Stimulated activated CD8-positive, alpha-beta memory T cell treated with anti-CD3 and anti-CD28 coated beads, Interleukin-2, amount 100 ng/mL, for 1 hour (primary cell): ENCODE measurements around the gene ACAP2.

Experiments
- DNase-seq, 2 donors: peaks; one replicate each; pipeline ENCODE4 v3.0.0-alpha.2; 2020; ENCODE audit warnings: low read depth in 2 of 2

Gene ACAP2

GRCh38 chr3:195260280-195260905 lies 182.4 kb downstream of the ACAP2 start:
- peak in 1 of 2 donors; percentile 6 for DNase-seq

DNA sequence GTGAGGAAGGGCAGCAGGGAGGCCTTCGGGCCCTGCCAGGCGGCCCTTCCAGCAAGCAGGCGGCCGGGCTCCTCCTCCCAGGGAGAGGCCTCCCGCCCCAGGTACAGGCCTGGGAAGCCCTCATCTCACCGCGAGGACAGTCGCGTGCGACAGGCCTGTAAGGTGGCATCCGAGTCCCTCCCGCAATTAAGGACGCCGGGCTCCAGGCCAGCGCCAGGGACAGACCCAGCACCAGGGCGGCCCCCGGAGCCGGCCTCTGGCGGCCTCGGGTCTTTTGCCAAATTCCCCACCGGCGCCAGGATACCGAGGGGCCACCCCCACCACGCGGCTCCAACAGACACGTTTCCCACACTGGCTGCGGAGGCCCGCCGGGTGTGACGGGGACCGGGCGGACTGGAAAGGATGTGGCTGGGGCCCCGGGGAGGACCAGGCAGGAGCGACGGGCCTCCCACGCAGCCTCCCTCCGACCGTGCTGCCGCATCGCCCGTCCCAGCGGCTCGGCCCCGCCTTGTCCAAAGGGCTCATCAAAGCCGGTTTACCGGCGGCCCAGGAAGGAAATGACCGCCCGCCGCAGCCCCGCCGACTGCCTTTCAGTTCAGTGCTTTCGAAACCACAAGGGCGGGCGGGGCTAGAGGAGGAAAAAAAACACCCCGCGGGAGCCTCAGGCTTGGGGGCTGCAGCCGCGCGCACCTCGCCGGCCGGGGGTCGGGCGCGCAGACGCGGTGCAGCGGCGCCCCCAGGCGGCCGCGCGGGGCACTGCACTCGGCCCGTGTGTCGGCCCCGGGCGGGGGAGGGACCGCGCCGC lies 183.1 kb downstream of the ACAP2 start:
- peak; percentile 79 to 85 for DNase-seq

- no peak for DNase-seq
Measured at GRCh38 chr3:195259154-195259474, 183.7 kb downstream of the ACAP2 start.

GRCh38 chr3:195258449-195259153 lies 184.2 kb downstream of the ACAP2 start:
- DNase-seq: no peak

DNA sequence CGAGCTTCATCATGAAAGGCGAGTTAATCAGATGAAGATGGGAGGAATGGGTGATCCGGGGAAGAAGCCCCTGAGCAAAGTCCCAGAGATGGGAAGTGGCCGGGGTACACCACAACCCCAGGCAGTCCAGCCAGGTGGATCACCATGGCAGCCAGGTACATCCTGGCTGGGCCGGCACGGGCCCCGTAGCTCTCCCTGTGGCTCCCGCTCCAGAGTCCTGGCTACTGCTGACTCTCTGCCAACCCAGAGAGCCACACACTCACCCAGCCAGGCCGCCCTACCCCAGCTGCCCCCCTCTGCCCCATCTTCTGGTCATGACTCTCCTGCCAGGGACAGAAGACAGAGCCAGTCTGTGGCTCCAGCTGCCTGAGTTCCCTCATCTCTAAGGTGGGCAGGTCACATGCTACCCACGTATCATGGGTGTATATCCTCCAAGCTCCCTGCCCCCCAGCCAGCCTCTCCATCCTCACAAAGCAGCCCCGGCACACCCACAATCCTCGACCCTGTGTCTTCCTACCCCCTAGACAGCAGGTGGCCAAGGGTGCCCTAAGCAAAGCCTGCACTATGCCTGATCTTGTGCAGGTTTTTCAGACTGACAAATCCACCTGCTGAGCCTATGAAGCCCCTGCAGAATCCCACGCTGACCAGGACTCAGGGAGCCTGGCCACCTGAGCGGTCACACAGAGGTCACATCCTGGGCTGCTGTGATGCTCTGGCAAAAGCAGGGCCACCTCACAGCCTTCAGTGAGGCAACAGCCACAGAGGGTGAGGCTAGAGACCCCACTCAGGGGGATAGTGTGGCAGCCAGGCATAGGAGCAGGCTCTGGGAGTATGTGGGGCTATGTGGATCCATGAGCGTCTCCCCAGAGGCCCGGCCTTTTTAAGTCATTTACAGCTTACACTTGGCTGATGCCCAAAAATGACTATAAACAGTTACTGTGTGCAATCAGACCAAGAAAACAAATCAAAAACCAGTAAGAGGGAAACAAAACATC lies 185.1 kb downstream of the ACAP2 start:
- no peak for DNase-seq

DNA sequence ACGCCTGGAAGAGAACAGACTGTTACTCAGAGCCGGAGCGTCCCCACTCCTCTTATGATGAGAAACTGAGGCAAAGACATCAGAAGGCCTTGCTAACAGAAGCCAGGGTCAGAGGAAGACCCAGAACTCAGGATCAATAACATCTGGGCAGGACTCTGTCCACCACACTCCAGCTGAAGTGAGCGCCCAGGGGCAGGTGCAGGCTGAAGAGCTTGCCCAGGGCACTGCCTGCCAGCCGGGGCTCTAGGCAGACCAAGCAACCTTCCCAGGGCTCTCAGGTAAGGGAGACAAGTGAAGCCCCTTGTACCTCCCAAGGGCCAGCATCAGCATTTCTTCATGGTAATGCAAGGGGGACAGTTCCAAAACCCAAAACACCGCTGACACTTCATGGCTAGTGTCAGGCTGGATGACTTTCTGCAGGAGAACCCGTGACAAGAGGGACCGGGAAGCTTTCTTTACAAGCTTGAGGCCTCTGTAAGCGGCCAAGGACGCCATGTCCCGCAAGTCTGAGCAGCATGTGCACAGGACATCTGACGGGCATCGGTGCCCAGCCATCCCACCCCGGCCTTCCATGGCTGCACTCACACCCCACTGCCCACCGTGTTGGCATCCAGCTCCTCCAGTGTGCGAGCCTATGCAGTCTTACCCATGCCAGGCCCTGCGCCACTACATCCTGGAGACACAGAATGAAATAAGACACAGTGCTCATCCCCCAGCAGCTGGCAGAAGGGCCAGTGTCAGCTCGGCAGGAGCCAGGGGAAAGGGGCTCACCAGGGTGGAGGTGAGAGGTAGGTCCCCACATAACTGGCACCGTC lies 186.0 kb downstream of the ACAP2 start:
- DNase-seq: no peak

DNA sequence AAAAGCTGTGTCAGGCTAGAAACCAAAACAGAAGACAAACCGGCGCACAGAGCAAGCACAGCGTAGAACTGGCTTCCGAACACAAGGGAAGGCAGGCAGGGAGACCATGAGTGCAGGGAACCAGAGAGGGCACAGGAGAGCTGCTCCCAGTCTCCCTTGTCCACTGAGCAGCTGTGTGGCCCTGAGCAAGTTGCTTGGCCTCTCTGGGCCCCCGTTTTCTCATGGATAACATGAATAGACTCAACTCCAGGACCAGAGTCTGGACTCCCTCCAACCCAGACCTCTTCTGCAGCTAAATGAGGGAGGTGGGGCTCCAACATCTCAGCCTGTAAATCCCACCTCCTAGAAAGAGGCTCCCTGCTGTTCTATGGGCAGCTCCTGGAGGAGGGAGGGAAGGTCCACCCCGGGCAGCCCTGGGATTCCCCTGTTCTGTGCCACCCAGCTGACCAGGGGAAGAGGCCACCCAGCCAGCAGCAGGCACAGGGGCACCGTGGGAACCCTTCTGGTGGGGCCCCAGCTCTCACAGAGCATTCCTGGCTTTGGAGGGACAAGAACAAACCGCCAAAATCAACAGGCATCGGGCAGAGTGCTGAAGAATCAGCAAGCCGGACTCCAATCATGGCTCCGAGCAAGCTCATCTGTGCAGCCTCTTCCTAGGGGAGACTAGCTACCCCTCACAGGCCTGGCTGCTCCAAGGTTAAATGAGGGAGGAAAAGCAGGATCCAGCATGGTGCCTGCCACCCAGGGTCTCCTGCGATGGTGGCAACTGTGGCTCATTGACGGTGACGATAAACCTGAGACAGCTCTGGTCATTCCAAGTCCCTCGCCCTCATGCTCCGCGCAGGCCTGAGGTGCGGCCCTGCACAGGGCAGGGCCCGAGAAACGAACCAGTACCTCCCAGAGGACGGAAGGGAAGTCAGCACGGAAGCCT lies 187.0 kb downstream of the ACAP2 start:
- no peak for DNase-seq

DNA sequence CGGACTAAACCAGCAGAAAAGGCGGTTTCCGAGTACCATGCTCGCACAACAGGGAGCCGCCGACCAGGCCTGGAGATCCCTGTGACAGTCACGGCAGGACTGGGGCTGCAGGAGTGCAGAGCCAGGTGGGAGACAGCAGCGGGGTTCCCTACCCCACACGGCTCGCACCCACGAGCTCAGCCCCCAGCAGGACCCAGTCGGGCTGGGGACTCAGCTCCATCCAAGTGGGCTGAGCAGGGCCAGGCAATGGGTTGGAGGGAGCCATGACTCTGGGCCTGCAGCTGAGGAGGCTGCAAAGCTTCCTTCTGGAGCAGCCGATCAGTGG lies 187.7 kb downstream of the ACAP2 start:
- DNase-seq: no peak

GRCh38 chr3:195254454-195255175 lies 188.2 kb downstream of the ACAP2 start:
- DNase-seq: no peak

- no peak for DNase-seq
Measured at GRCh38 chr3:195253923-195254432, 188.8 kb downstream of the ACAP2 start.

DNA sequence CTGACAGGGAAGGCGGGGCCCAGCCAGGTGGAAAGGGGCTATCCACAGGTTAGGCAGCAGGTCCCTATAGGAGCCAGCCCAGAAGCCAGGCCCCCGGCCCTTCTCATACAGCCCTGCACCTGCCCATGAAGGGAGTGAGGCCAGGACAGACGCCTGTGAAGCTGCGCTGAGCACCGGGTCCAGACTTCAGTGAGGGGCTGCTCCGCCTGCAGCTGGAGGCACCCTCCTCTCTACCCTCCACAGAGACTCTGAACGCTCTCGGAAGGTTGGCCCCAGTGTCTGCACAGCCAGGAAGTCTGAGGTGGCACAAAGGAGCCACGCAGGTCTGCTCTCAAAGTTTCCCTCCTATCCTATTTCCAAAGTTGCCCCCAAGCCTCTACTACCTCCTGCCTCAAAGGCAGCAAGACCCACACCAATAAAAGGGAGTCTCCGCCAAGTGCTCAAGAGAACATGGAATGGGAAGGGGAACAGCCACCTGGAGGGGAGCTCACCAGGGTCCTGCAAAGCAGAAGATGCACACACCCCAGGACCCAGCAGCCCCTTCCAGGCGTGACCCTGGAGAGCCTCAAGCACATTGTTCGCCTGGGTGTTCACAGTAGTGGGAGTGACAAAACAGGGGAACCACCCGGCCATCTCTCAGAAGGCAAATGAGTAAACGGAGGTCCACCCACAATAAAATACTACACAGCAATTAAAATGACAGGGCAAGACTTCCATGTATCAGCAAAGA lies 191.3 kb downstream of the ACAP2 start:
- no peak for DNase-seq

DNA sequence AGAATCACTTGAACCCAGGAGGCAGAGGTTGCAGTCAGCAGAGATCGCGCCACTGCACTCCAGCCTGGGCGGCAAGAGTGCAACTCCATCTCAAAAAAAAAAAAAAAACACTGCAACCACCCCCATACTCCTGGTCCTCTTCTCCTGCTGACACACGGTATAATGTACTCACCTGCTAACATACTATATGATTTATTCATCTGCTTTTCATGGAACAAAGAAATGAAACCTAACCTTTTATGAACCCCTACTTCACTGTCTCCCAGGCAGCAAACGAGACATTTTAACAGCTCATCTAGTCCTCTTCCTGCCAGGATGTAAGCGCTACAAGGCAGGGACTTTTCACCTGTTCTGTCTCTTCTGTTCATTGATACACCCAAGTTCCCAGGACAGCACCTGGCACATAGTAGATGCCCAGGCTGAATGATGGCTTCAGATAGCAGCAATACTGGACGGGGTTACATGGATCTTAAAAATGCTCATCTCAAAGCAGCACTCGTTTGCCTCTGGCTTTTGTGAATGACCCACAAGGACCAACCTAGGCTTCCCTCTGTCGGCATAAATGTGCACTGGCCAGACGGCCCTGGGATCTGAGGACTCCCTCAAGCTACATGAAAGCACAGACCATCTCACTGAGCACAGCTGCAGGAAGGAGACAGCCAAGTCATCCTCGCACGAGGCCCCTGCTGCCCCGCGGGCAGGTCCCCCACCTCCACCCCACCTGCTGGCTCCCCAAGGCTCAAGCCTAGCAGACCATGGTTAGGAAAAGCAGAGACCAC lies 192.2 kb downstream of the ACAP2 start:
- DNase-seq: no peak

GRCh38 chr3:195249858-195250464 lies 192.9 kb downstream of the ACAP2 start:
- DNase-seq: no peak

DNA sequence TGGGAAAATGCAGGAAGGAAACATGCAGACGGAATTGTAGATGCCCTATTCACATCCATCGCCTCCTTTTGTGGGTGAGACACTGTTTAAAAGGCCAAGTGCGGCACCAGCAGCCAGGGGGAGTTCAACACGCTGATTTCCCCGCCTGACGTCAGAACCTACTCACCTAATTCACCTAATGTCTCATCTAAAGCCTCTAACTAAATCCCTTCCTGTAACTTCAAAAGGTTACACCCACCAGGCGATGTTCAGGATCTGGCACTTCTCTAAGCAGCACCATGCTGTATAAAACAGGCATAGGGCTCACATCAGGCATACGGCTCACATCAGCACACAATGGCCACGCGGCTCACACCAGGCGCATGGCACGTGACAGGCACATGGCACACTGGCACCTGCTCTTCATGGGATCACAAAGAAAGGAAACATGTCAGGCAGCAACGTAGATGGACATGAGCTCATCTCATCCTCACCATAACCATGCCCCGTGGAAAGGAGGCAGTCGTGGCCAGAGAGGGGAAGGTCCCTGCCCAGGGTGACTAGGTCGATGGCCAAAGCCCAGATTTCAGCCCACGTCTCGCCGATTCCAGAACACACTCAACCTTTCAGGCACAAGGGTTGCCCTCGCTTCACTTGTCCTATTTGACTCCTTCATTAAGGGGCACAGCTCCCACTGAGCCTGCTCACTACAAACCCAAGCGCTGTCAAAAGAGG lies 193.6 kb downstream of the ACAP2 start:
- no peak for DNase-seq

GRCh38 chr3:195248281-195248680 lies 194.5 kb downstream of the ACAP2 start:
- DNase-seq: no peak

GRCh38 chr3:195247863-195248189 lies 195.0 kb downstream of the ACAP2 start:
- DNase-seq: no peak
